ENCODE results near the gene DTNBP1.

Gene DTNBP1

GRCh38 chr6:15517600-15517999 lies 145.2 kb downstream of the DTNBP1 start:
- no peak for DNase-seq (ENCODE audit: extremely low read depth in 1 of 2, low read depth in 1 of 2)

GRCh38 chr6:15516923-15517560 lies 145.8 kb downstream of the DTNBP1 start:
- DNase-seq (ENCODE audit: extremely low read depth in 1 of 2, low read depth in 1 of 2) = no peak

- no peak for DNase-seq (ENCODE audit: extremely low read depth in 1 of 2, low read depth in 1 of 2)
Observed at GRCh38 chr6:15516378-15516777, 146.4 kb downstream of the DTNBP1 start.

GRCh38 chr6:15515660-15516375 lies 147.0 kb downstream of the DTNBP1 start:
- no peak for DNase-seq (ENCODE audit: extremely low read depth in 1 of 2, low read depth in 1 of 2)

GRCh38 chr6:15515226-15515625 lies 147.6 kb downstream of the DTNBP1 start:
- no peak for DNase-seq (ENCODE audit: extremely low read depth in 1 of 2, low read depth in 1 of 2)

- no peak for DNase-seq (ENCODE audit: extremely low read depth in 1 of 2, low read depth in 1 of 2)
Observed at GRCh38 chr6:15513801-15514711, 148.8 kb downstream of the DTNBP1 start.

- DNase-seq (ENCODE audit: extremely low read depth in 1 of 2, low read depth in 1 of 2) = no peak
Observed at GRCh38 chr6:15513131-15513771, 149.6 kb downstream of the DTNBP1 start.

- no peak for DNase-seq (ENCODE audit: extremely low read depth in 1 of 2, low read depth in 1 of 2)
Observed at GRCh38 chr6:15512721-15513120, 150.1 kb downstream of the DTNBP1 start.

GRCh38 chr6:15512126-15512525 lies 150.7 kb downstream of the DTNBP1 start:
- no peak for DNase-seq (ENCODE audit: extremely low read depth in 1 of 2, low read depth in 1 of 2)

GRCh38 chr6:15511248-15512125 lies 151.3 kb downstream of the DTNBP1 start:
- no peak for DNase-seq (ENCODE audit: extremely low read depth in 1 of 2, low read depth in 1 of 2)

GRCh38 chr6:15510536-15511247 lies 152.1 kb downstream of the DTNBP1 start:
- DNase-seq (ENCODE audit: extremely low read depth in 1 of 2, low read depth in 1 of 2) = no peak

- no peak for DNase-seq (ENCODE audit: extremely low read depth in 1 of 2, low read depth in 1 of 2)
Observed at GRCh38 chr6:15510121-15510520, 152.7 kb downstream of the DTNBP1 start.

GRCh38 chr6:15509335-15509933 lies 153.4 kb downstream of the DTNBP1 start:
- no peak for DNase-seq (ENCODE audit: extremely low read depth in 1 of 2, low read depth in 1 of 2)

- DNase-seq (ENCODE audit: extremely low read depth in 1 of 2, low read depth in 1 of 2) = no peak
Observed at GRCh38 chr6:15508931-15509330, 153.9 kb downstream of the DTNBP1 start.

GRCh38 chr6:15508441-15508871 lies 154.4 kb downstream of the DTNBP1 start:
- DNase-seq (ENCODE audit: extremely low read depth in 1 of 2, low read depth in 1 of 2) = no peak

GRCh38 chr6:15507746-15508145 lies 155.1 kb downstream of the DTNBP1 start:
- no peak for DNase-seq (ENCODE audit: extremely low read depth in 1 of 2, low read depth in 1 of 2)

- no peak for DNase-seq (ENCODE audit: extremely low read depth in 1 of 2, low read depth in 1 of 2)
Observed at GRCh38 chr6:15507221-15507620, 155.6 kb downstream of the DTNBP1 start.

- no peak for DNase-seq (ENCODE audit: extremely low read depth in 1 of 2, low read depth in 1 of 2)
Observed at GRCh38 chr6:15506066-15506465, 156.8 kb downstream of the DTNBP1 start.

GRCh38 chr6:15505463-15505918 lies 157.3 kb downstream of the DTNBP1 start:
- DNase-seq (ENCODE audit: extremely low read depth in 1 of 2, low read depth in 1 of 2) = no peak

All from activated CD8-positive, alpha-beta memory T cell treated with anti-CD3 and anti-CD28 coated beads for 1 hour (primary cell).